H9 (cell line): ENCODE data around the gene TIMM10. TPM values are rescaled to one million over a fixed set of nuclear protein-coding genes. Genes with fewer than 3 reads are reported as not detected.
A peak's percentile ranks its signal among the peaks of the same experiment; 100 is the strongest.

Experiments used
- DNase-seq: peaks from one replicate; pipeline ENCODE4 v3.0.0-alpha.2; 2017
- H2AFZ ChIP-seq: one replicate; pipeline ENCODE4 v1.6.1; 2013; ENCODE audit warnings: mild to moderate bottlenecking, low read length, control low read depth, moderate library complexity
- H2AK5ac ChIP-seq: 2 replicates; pipeline ENCODE4 v1.6.1; 2013; ENCODE audit warnings: low read length, control low read depth, mixed read lengths; ENCODE audit not compliant: insufficient read length
- H2BK120ac ChIP-seq: one replicate; pipeline ENCODE4 v1.6.1; 2013; ENCODE audit warnings: low read depth, mild to moderate bottlenecking, low read length, control low read depth, inconsistent platforms; ENCODE audit not compliant: poor library complexity, severe bottlenecking
- H2BK12ac ChIP-seq: 2 replicates; pipeline ENCODE4 v1.6.1; 2013; ENCODE audit warnings: low read length, control low read depth, mixed read lengths, low read depth; ENCODE audit not compliant: insufficient read length
- H2BK15ac ChIP-seq: 2 replicates; pipeline ENCODE4 v1.6.1; 2013; ENCODE audit warnings: low read depth, low read length, control low read depth
- H2BK20ac ChIP-seq: one replicate; pipeline ENCODE4 v1.6.1; 2013; ENCODE audit warnings: low read depth, mild to moderate bottlenecking, low read length, control low read depth, inconsistent platforms; ENCODE audit not compliant: poor library complexity, severe bottlenecking
- H2BK5ac ChIP-seq: 2 replicates; pipeline ENCODE4 v1.6.1; 2013; ENCODE audit warnings: low read length, control low read depth, mixed read lengths; ENCODE audit not compliant: insufficient read length
- H3K14ac ChIP-seq: 2 replicates; pipeline ENCODE4 v1.6.1; 2013; ENCODE audit warnings: low read length, control low read depth; ENCODE audit not compliant: insufficient read depth
- H3K18ac ChIP-seq: 2 replicates; pipeline ENCODE4 v1.6.1; 2013; ENCODE audit warnings: low read depth, mild to moderate bottlenecking, mixed read lengths, low read length, control low read depth; ENCODE audit not compliant: insufficient read length
- H3K23ac ChIP-seq: 2 replicates; pipeline ENCODE4 v1.6.1; 2013; ENCODE audit warnings: low read length, control low read depth, mixed read lengths, low read depth; ENCODE audit not compliant: insufficient read length
- H3K23me2 ChIP-seq: 2 replicates; pipeline ENCODE4 v1.6.1; 2013; ENCODE audit warnings: low read depth, mild to moderate bottlenecking, mixed read lengths, low read length, control low read depth; ENCODE audit not compliant: insufficient read length, poor library complexity, severe bottlenecking
- H3K27ac ChIP-seq: 2 replicates; pipeline ENCODE4 v1.5.1; 2013; ENCODE audit warnings: low read length, control low read depth, mixed read lengths, low read depth; ENCODE audit not compliant: insufficient read length
- H3K27me3 ChIP-seq: 2 replicates; pipeline ENCODE4 v1.6.1; 2013; ENCODE audit warnings: low read length, control low read depth, inconsistent platforms; ENCODE audit not compliant: insufficient read depth
- H3K4ac ChIP-seq: 2 replicates; pipeline ENCODE4 v1.6.1; 2013; ENCODE audit warnings: low read depth, mild to moderate bottlenecking, control low read depth, inconsistent platforms, low read length, moderate library complexity
- H3K4me1 ChIP-seq: 2 replicates; pipeline ENCODE4 v1.6.1; 2013; ENCODE audit warnings: low read length, control low read depth, inconsistent platforms; ENCODE audit not compliant: insufficient read depth
- H3K4me2 ChIP-seq: 2 replicates; pipeline ENCODE4 v1.6.1; 2013; ENCODE audit warnings: low read length, control low read depth, mixed read lengths; ENCODE audit not compliant: insufficient read length, insufficient read depth
- H3K56ac ChIP-seq: 2 replicates; pipeline ENCODE4 v1.6.1; 2013; ENCODE audit warnings: low read depth, mild to moderate bottlenecking, mixed read lengths, low read length, control low read depth; ENCODE audit not compliant: insufficient read length
- H3K79me1 ChIP-seq: 2 replicates; pipeline ENCODE4 v1.6.1; 2013; ENCODE audit warnings: low read depth, mild to moderate bottlenecking, moderate library complexity, low read length, control low read depth, inconsistent platforms; ENCODE audit not compliant: insufficient read depth, poor library complexity, severe bottlenecking
- H3K79me2 ChIP-seq: 2 replicates; pipeline ENCODE4 v1.6.1; 2013; ENCODE audit warnings: low read length, control low read depth, inconsistent platforms; ENCODE audit not compliant: insufficient read depth
- H3K9ac ChIP-seq: 2 replicates; pipeline ENCODE4 v1.6.1; 2013; ENCODE audit warnings: low read length, control low read depth, mixed read lengths; ENCODE audit not compliant: insufficient read length; ENCODE audit errors: extremely low read depth
- H3K9me3 ChIP-seq: one replicate; pipeline ENCODE4 v1.6.1; 2013; ENCODE audit warnings: low read depth, low read length, inconsistent platforms; ENCODE audit not compliant: control insufficient read depth
- H3T11ph ChIP-seq: one replicate; pipeline ENCODE4 v1.6.1; 2013; ENCODE audit warnings: mild to moderate bottlenecking, low read length, control low read depth, inconsistent platforms
- H4K20me1 ChIP-seq: one replicate; pipeline ENCODE4 v1.6.1; 2013; ENCODE audit not compliant: control insufficient read depth, insufficient read length, insufficient read depth
- H4K5ac ChIP-seq: 2 replicates; pipeline ENCODE4 v1.6.1; 2013; ENCODE audit warnings: low read depth, mild to moderate bottlenecking, mixed read lengths, low read length, control low read depth; ENCODE audit not compliant: insufficient read length
- H4K8ac ChIP-seq: replicated peaks from 2 replicates; pipeline ENCODE4 v1.6.1; 2013; ENCODE audit warnings: low read length, control low read depth, mixed read lengths, low read depth; ENCODE audit not compliant: insufficient read length
- H4K91ac ChIP-seq: 2 replicates; pipeline ENCODE4 v1.6.1; 2013; ENCODE audit warnings: low read depth, mild to moderate bottlenecking, moderate library complexity, mixed read lengths, low read length, control low read depth; ENCODE audit not compliant: insufficient read length
- H3K27ac Mint-ChIP-seq, 3 experiments: 2 replicates in 2 of 3; 3 replicates in 1 of 3; pipeline ENCODE4 v1.8.0; 2020 to 2021; ENCODE audit warnings: mixed read lengths in 3 of 3, mild to moderate bottlenecking in 1 of 3, moderate library complexity in 1 of 3
- H3K27me3 Mint-ChIP-seq: 2 replicates; pipeline ENCODE4 v1.8.0; 2021; ENCODE audit warnings: low read depth, mild to moderate bottlenecking, moderate library complexity, mixed read lengths
- H3K36me3 Mint-ChIP-seq, 3 experiments: 2 replicates in 2 of 3; 3 replicates in 1 of 3; pipeline ENCODE4 v1.8.0; 2020 to 2021; ENCODE audit warnings: low read depth in 3 of 3, mixed read lengths in 3 of 3; ENCODE audit not compliant: insufficient read depth in 1 of 3
- H3K4me1 Mint-ChIP-seq, 2 experiments: 2 replicates each; pipeline ENCODE4 v1.8.0; 2020; ENCODE audit warnings: mixed read lengths in 2 of 2
- H3K4me3 Mint-ChIP-seq, 2 experiments: 2 replicates in 1 of 2; 3 replicates in 1 of 2; pipeline ENCODE4 v1.8.0; 2020 to 2021; ENCODE audit warnings: mild to moderate bottlenecking in 2 of 2, mixed read lengths in 2 of 2, moderate library complexity in 1 of 2
- H3K9me3 Mint-ChIP-seq, 2 experiments: 2 replicates in 1 of 2; 3 replicates in 1 of 2; pipeline ENCODE4 v1.8.0; 2020; ENCODE audit warnings: mild to moderate bottlenecking in 2 of 2, mixed read lengths in 2 of 2, moderate library complexity in 1 of 2
- WGBS: extraction: QIAGEN DNeasy Blood & Tissue Kit; methylation state at CpG from one replicate; pipeline ENCODE4 v1.1.7; 2013; ENCODE audit warnings: missing lambda C conversion rate, low lambda C conversion rate, mixed read lengths; ENCODE audit not compliant: insufficient read length; ENCODE audit errors: extremely low coverage; 5-methylcytosine and 5-hydroxymethylcytosine counted together
- total RNA-seq: library from RNA; stranded (reverse); gene quantifications from 2 replicates; pipeline ENCODE4 v1.2.1, GENCODE V29; 2021
- TF ChIP-seq, protein P1 (sequence below): fragments of 200-600 bp; sonication (generic); conservative IDR thresholded peaks from 3 replicates; pipeline ENCODE4 v1.8.0; 2021; ENCODE audit warnings: antibody characterized with exemption, mild to moderate bottlenecking

Gene TIMM10
- total RNA-seq, 1 experiment from 2014 or later = 130 TPM

- Histone ChIP-seq H4K8ac (no peak overlapping the region), H2BK20ac (no peak overlapping the region), H3K4me2 (no peak overlapping the region), H3K79me2 (no peaks in the 10 kb centered on the region), H3K27me3 (no peaks in the 10 kb centered on the region), H2AFZ (no peak overlapping the region), H3K56ac (no peak overlapping the region), H4K91ac (no peak overlapping the region), H2BK12ac (no peak overlapping the region), H3K14ac (no peak overlapping the region), H2BK5ac (no peak overlapping the region), H2AK5ac (no peak overlapping the region), H4K5ac (no peak overlapping the region), H3K4ac (no peak overlapping the region), H3K9ac (no peak overlapping the region), H4K20me1 (no peaks in the 10 kb centered on the region), H3T11ph (no peak overlapping the region), H3K23ac (no peak overlapping the region), H3K79me1 (no peaks in the 10 kb centered on the region), H2BK120ac (no peak overlapping the region), H3K23me2 (no peaks in the 10 kb centered on the region), H3K18ac (no peak overlapping the region), H3K27ac (no peak overlapping the region), H2BK15ac (no peak overlapping the region), H3K4me1 (peaks cover 5% of the 10 kb centered on the region; the same call in 1 of the 2 replicates), H3K9me3 (no peaks in the 10 kb centered on the region)
- TF ChIP-seq, protein P1, sequence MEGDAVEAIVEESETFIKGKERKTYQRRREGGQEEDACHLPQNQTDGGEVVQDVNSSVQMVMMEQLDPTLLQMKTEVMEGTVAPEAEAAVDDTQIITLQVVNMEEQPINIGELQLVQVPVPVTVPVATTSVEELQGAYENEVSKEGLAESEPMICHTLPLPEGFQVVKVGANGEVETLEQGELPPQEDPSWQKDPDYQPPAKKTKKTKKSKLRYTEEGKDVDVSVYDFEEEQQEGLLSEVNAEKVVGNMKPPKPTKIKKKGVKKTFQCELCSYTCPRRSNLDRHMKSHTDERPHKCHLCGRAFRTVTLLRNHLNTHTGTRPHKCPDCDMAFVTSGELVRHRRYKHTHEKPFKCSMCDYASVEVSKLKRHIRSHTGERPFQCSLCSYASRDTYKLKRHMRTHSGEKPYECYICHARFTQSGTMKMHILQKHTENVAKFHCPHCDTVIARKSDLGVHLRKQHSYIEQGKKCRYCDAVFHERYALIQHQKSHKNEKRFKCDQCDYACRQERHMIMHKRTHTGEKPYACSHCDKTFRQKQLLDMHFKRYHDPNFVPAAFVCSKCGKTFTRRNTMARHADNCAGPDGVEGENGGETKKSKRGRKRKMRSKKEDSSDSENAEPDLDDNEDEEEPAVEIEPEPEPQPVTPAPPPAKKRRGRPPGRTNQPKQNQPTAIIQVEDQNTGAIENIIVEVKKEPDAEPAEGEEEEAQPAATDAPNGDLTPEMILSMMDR = no peak
- WGBS = no CpG with 5 or more reads among the region's 3 CpGs
- Mint-ChIP-seq H3K36me3 (peaks cover 4 to 19% (median 12%) of the 10 kb centered on the region in 3 experiments; a peak in 6 of 7 replicates), H3K4me3 (no peak overlapping the region), H3K9me3 (no peaks in the 10 kb centered on the region), H3K4me1 (peaks cover 28 to 47% of the 10 kb centered on the region in 2 experiments), H3K27ac (peak overlapping the region in 1 of 3 experiments; percentile 32; a peak in 1 of 7 replicates), H3K27me3 (no peaks in the 10 kb centered on the region; the same call in 1 of the 2 replicates)
- DNase-seq = no peak
Measured at GRCh38 chr11:57502376-57502775, 28.2 kb downstream of the TIMM10 start.
